HG03575 (cell line): Measurements from ENCODE around the gene RPS6KA2.

Experiments
- ATAC-seq: cut with Tn5 transposase; IDR thresholded peaks from one replicate; pipeline ENCODE4 v1.9.1; 2021; ENCODE audit not compliant: unreplicated experiment, insufficient number of reproducible peaks, low FRiP score; ENCODE audit errors: extremely low read depth

Gene RPS6KA2

DNA sequence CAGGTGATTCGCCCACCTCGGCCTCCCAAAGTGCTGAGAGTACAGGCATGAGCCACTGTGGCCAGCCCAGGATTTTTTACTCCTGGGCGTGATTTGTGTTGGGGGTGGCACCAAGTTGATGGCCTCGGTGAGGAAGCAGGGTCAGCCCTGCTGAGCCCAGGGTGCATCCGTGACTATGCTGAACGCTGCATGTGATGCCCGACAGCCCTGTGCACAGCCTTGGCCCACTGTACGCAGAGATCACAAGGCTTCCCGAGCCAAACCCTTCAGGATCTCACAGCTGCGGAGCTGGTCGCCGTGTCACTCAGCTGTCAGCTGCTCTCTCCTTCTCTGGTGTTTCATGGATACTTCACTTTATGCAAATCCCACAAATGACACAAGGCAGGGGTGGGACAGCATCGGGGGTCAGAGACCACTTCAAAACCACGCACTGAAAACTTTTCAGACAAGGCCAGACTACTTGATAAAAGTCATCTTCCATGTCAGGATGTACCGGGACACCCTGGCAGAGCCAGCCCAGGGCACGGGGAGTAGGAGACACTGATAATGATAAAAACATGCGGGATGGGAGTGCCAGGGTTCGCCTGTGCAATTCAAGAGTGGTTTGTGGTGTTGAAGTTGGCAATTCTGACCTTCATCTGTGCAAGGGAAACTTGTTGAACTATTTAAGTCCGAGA, 31.2 kb upstream of the RPS6KA2 start:
- ATAC-seq, result no peak

DNA sequence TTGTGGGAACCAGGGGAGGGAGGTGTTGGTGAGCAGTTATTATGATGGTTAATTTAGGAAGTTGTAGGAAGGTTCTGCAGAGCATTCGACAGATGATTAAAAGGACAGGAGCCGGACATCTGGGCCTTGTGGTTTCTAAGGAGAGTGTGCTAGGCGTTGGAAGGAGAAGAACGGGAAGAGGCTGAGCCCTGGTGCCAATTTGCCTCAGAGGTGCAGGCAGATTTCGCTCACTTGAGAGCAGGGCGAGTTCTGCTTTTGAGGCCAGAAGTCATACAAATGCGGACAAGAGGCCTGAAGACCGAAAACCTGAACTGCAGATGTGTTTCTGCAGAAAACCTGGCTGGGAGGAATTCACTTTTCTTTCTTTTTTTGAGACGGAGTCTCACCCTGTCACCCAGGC, 30.5 kb upstream of the RPS6KA2 start:
- ATAC-seq, result no peak

DNA sequence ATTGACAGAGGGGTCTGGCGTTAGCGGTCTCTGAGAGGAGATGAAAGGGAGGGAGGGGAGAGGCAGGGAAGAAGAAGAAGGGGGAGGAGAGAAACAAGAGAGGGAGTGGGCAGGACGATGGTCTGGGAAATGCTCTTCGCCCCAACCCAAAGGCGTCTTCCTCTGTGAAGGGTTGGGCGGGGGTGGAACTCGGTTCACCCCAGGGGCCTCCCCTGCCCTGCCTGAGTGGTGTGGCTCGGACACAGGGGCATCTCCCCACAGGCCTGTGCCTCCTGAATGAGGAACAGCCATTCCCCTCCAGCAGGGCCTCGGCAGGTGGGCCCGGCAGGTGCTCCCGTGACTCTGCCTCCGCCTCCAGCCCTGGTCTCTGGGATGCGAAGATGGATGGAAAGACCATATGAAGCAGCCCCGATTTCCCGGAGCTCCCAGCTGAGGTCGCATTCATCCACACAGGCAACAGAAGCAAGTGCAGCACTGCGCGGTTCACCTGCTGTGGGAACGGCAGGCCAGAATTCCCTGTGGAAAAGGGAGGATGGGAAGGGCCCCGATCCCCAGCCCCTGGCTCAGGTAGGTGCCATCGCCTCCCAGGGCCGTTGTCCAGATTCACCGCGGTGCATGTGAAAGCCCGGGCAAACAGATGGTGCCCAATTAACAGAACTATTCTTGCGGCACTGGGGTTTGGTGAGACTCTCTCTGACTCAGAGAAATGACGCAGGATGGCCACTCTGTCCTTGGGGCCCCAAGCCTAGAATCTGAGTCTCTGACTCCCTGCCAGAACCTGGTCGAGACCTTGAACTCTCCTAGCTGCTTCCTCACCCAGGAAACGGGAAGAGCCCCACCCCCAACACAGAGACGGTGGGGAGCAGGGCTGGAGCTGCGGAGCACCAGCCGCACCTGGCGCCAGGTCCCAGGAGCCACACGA, 29.4 kb upstream of the RPS6KA2 start:
- ATAC-seq, result no peak

DNA sequence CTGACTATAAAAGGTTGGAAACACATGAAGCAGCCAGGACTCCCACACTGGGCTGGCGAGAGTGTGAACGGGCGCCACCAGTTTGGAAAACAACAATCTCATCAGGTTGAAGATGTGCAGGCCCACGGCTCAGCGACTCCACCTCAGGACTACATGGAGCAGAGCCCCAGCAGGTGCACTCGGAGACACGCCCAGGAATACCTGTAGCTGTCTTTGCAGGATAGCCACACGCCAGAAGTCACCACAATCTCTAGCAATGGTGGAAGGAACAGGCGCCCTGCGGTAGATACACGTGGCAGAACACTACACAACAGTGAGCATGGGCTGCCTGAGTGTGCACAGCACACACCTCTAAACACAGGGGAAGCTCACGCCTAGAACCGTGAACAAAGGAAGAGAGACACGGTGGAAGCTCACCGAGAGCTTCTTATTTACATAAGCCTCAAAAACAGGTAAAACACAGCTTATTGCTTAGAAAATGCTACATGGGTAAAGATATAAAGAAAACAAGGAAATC, 28.7 kb upstream of the RPS6KA2 start:
- no peak for ATAC-seq

DNA sequence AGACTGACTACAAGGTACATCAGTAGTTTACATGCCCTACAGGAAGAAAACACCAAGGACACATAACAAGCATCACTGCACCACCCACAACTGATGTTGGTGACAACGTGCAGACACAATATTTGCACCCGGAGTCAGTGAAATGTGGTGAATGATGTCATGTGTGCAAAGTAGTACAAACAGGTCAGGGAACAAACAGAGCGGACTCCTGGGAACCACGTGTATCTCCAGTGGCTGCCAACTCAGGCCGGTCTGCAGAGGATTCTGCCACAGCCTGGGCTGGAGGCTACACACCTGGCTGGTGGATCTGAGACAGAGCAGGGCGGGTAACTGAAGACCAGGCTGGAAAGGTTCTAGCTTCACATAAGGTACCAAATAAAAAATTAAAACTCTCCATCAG, 28.2 kb upstream of the RPS6KA2 start:
- ATAC-seq, result no peak

DNA sequence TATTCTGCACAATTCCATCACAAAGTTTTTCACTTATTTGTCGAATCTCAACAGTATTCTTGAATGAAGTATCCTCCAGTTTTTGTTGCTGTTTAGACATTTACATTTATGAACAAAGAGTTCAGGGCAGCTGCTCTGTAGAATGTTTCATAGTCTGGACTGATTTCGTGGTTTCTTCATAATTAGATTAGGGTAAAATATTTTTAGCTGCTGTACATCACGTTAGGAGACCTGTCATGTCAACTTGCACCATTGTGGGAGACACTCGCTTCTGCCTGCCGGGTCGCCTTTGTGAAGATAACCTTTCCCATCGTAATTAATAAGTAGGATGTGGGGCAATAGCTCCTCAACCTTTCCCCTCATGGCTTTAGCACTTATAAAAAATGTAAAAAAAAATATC, 27.5 kb upstream of the RPS6KA2 start:
- ATAC-seq, result no peak

DNA sequence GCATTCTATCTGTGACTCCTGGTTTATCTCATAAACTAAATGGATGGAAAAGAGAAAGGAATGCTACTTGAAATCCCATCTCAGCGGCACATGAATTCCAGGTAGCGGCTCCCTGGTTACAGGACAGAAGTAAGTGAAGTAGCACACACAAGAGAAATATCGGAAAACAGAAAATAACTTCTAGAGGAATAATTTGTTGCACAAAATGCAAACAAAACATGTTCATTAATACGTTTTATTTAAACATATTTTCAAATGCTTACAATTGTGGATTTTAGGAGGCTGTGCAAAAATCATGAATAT, 26.5 kb upstream of the RPS6KA2 start:
- ATAC-seq, result no peak

DNA sequence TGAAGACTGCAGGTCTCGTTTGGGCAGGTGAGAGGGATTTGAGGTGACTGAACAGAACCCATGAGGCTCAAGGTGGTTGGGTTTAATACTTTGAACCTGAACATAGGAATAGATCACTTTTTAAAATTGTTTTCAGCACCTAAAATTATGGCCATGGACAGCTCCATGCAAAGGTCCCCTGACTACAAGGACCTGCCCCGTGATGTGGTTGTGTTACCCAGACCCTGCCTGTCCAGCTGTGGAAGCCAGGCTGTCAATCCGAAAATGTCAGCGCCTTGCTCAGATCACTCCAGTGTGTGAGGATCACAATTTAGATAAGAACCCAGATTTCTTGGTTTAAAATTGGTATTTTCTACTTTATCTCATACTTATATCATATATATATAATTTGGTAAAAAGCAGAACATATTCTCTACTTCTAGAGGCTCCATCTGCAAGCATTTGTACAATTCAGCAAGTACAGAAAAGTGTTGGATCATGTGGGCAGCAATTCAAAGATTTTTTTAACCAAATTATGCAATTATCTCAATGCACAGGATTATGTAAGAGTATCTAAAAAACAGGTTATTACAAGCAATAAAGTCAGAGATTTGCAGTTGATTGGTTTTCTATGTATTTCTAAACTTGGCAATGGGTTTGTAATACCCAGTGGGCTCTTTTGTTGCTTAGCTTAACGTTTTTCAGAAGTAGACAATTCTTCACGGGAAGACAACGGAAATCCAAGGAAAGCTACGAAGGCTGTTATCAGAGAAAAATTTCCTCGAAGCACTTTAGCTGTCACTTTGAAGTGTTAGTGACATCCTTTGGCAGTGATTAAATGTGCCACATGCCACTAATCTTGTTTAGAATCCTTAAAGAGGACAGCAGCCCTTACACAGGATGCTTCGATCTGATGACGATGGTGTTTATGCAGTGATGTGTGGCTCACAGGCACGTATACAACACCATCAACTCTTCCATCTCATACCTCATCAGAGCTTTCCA, 24.1 kb upstream of the RPS6KA2 start:
- no peak for ATAC-seq

DNA sequence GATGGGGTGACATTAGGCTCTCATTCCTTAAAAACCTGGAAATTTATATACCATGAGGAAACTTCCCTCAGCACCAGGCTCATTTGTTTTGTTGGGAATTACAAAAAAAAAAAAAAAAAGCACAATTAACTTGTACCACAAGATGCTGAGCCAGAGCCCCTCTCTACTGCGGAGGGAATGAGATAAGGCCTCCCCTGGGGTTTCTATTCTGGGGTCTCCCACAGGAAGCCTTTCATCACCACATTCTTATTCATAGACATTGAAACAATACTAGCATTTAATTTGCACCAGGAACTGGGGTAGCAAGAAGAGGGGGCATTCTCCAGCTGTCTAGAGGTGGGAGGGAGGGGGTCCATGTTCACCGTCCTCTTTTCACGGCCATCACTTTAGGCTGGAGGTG, 23.0 kb upstream of the RPS6KA2 start:
- ATAC-seq, result no peak

DNA sequence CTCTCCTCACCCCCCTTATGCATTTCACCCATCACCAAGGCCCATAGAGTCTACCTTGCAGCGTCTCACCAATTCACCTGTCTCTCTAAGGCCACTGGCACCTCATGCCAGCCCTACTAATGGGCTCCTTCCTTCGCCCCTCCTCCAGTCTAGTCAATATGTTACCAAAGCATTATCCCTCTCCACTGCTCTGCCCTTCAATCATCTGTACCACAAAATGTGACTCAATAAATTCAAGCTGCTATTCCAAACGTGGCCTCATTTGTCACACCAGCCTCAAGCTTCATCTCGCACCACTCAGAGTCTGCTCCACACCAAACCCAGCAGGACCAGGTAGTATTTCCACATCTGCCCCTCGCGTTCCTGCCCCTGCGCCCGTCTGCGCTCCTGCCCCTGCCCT, 21.8 kb upstream of the RPS6KA2 start:
- ATAC-seq, result no peak

DNA sequence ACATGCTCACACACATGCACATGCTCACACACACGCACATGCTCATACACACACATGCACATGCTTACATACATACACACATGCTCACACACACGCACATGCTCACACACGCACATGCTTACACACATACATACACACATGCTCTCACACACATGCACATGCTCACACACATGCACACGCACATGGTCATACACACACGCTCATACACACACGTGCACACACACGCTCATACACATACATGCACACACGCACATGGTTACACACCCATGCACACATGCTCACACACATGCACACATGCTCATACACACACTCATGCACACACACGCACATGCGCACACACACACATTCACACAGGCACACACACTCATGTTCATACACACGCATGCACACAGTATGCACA, 20.8 kb upstream of the RPS6KA2 start:
- no peak for ATAC-seq

DNA sequence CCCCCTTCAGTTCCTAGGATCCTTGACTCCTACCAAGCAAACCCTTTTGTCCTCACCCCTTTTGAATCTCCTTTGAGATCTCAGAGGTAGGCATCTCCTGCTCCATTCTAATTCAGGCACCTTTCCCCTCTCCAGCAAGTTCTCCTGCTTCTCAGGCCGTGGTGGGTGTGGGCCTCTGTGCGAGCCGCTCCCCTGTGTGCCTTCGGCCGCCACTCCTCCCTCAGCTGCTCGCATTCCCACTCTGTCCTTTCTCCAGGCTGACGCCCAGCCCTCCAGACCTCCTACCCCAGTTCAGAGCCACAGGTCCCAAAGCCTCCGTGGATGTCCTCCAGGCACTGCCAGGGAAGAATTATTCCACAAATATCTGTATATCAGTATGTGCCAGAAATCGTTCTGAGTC, 19.7 kb upstream of the RPS6KA2 start:
- no peak for ATAC-seq

DNA sequence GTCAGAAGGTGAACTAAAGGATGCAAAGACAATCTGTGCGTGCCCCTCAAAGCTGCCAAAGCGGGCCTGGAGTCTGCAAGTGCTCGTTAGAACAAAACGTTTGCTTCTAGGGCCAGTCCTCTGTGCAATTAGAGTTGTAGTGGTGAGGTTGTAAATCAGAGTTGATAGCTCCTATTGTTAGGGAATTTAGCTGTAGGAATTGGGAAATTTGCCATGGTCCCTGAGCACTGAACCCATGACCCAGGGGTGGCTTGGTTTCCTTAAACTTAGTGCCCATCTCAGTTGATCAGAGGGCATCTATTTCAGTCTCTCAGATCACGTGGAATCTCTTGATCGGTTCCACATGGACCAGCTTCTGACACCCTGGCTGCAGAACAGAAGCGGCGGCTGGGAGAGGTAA, 18.8 kb upstream of the RPS6KA2 start:
- ATAC-seq, result no peak

DNA sequence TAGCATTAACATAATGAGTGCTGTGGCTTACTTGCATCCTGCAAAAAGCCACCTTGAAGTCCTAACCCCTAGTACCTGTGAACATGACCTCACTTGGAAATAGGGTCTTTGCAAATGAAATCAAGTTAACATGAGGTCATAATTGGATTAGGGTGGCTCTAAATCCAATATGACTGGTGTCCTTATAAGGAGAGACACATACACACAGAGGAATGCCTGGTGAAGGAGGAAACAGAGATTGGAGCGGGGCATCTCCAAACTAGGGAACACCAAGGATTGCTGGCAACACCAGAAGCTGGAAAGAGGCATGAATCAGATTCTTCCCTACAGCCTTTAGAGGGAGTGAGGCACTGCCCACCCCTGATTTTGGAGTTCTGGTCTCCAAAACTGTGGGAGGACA, 17.6 kb upstream of the RPS6KA2 start:
- ATAC-seq, result no peak

DNA sequence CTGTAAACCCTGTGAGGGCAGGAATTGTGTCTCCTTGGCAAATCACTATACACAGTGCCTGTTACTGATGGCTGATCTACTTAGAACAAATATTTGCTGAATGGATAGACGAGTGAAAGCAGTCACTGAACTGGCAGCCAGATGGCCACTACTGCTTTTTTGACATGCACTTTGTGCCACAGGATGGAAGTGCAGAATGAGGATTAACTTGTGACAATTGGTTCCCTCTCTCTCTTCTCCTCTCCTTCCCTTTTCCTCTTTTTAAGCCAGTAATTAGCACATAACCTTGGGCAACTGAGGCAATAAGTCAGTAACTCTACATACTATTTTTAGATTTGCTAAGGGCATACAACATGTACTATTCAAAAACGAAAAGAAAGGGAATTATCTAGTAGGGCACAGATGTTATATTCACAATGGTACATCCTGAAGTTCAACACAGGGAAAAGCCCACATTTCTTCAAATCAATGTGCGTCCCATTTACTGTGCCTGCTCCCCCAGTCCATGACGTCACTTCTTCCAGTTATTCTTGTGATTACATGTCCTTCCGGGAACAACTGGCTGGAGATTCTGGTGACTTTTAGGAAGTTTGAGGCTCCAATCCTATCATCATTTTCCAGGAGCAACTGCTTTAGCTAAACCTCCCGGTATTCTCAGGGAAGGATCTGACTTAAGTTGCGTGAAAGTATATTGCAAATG, 17.0 kb upstream of the RPS6KA2 start:
- no peak for ATAC-seq

DNA sequence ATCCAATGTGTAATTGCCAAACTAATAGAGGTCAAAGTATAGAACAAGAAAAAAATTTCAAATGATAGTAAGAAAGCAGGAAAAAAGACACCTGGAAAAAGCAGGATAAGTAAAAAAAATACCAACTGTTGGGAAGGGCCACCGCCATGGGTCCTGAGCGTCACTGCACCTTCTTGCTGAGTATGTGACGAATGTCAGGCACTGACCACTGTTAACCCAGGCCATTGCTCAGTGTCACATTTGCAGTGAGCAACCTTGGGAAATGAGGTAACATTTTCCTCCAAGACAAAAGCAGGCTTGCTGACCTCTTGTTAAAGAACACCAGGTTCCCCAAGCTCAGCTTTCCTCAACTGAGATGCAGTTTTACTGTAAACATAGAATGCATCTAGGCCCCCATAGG, 15.6 kb upstream of the RPS6KA2 start:
- ATAC-seq, result no peak

DNA sequence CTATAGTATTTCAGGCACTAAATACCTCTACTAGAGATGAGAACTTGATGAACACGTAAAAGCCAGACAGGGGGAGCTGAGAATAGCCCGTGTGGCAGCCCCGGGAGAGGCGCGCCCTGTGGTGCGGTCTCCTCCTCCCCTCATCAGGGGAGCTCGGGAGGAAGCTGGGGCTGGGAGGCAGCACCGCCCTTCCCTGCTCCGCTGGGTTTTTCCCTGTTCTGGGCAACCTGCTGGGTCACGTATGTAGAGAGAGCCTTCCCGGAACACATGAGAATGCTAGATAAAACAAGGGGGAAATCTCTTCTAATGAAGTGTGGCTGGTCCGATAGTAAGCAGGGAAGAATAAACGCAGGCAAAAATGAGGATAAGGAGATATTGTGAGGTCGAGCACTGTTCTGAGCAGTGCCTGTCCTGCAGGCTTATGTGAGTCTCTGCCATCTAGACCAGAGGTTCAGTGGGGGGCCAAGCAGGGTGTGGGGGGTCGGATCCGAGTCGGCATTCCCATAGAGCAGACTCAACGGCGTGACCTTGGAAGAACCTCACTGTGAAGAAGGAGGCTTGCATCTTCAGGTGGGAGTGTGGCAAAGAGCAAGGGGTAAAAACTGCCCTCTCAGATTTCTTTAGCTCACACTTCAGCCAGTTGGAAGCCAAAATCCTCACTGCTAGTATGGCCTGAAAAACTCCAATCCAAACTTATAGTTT, 13.4 kb upstream of the RPS6KA2 start:
- ATAC-seq, result no peak

DNA sequence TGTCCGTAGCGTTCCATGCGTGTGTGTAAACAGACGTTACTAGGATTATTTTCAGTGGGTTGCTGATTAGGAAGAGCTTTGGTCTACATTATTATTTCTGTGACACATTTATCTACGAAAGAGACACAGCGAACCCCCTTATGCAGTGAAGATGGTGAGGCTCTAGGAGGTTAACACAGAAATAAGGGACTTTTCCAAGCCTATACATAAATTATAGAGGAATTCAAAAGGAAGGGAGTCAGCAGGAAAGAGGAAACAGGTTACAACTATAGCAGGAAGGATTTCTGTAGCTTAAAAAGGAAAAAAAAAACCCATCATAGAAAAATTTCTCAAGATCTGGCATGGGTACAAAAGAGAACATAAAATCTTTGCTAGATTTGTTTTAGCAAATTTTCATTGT, 12.9 kb upstream of the RPS6KA2 start:
- no peak for ATAC-seq
